ENCODE results near the gene ATF6. TPM values are rescaled to one million over a fixed set of nuclear protein-coding genes. Genes with fewer than 3 reads are reported as not detected.
"Not testable (repeated sequence)": the region's sequence is repeated elsewhere in the genome, so short reads cannot be mapped to it uniquely, and the experiment has no call there.

Gene ATF6
- total RNA-seq, 1 experiment from 2014 or later = 35.3 TPM

GRCh38 chr1:161825831-161826230 lies 59.7 kb downstream of the ATF6 start:
- Mint-ChIP-seq H3K4me1 (ENCODE audit: low read depth, unreplicated experiment) (peaks cover 7% of the 10 kb centered on the region), H3K27me3 (ENCODE audit: unreplicated experiment) (no peaks in the 10 kb centered on the region), H3K27ac (ENCODE audit: unreplicated experiment) (no peak overlapping the region), H3K4me3 (ENCODE audit: low read depth, unreplicated experiment) (no peak overlapping the region), H3K9me3 (ENCODE audit: low read depth, unreplicated experiment) (peaks cover 4% of the 10 kb centered on the region), H3K36me3 (ENCODE audit: insufficient read depth, unreplicated experiment) (peaks cover 5% of the 10 kb centered on the region)
- no TSS peak for BruUV-seq (replicated peaks)
- intact Hi-C loops (cut with micrococcal nuclease; ENCODE audit: unreplicated experiment) = no loop called here
- CTCF ChIA-PET = no interaction called here
- DNase-seq = no peak
- TF ChIP-seq, protein P1, sequence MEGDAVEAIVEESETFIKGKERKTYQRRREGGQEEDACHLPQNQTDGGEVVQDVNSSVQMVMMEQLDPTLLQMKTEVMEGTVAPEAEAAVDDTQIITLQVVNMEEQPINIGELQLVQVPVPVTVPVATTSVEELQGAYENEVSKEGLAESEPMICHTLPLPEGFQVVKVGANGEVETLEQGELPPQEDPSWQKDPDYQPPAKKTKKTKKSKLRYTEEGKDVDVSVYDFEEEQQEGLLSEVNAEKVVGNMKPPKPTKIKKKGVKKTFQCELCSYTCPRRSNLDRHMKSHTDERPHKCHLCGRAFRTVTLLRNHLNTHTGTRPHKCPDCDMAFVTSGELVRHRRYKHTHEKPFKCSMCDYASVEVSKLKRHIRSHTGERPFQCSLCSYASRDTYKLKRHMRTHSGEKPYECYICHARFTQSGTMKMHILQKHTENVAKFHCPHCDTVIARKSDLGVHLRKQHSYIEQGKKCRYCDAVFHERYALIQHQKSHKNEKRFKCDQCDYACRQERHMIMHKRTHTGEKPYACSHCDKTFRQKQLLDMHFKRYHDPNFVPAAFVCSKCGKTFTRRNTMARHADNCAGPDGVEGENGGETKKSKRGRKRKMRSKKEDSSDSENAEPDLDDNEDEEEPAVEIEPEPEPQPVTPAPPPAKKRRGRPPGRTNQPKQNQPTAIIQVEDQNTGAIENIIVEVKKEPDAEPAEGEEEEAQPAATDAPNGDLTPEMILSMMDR (IDR thresholded peaks at IDR 0.05; ENCODE audit: unreplicated experiment) = no peak

DNA sequence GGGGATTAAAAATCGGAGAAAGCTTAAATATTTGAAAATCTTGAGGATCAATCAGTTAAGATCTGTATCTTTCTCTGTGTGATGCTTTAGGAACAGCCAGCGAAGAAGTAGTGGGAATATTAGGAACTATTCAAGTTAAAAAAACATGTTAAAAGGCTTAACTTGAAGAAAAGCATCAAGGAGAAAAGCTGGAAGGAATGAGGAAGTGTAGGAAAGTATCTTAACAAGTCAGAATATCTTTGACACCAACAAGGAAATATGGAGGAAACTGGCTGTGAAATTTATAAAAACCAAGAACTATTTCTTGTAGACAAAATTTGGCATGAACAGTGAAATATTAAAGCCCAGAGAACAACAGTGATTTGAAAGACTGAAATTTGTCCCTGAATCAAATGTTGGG lies 60.4 kb downstream of the ATF6 start:
- peaks cover 5% of the 10 kb centered on the region for H3K36me3 Mint-ChIP-seq (ENCODE audit: insufficient read depth, unreplicated experiment)

DNA sequence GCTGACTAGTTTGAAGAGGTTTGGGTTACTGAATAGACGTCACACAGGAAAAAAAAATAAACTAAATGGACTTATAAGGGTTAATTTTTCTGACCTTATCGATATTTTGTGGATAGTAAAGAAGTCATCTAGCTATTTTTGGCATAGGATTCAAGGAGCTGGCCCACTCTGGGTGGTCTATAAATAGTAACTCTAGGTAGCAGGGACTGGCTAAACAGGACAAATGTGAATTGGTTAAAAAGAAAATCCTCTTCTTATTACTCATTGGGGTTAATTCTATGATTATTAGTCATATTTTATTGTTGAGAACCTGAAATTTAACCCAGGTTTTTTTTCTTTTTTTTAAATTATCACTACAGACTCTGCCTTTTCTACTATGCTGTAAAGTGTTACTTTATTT lies 61.7 kb downstream of the ATF6 start:
- no peak overlapping the region for H3K27ac Mint-ChIP-seq (ENCODE audit: unreplicated experiment)
- no TSS peak for BruUV-seq (replicated peaks)
- TF ChIP-seq, protein P1 (IDR thresholded peaks at IDR 0.05; ENCODE audit: unreplicated experiment) = no peak

More for the DNA sequence above, 60.4 kb downstream of the ATF6 start:
- peaks cover 7% of the 10 kb centered on the region for H3K4me1 Mint-ChIP-seq (ENCODE audit: low read depth, unreplicated experiment)
- no peak overlapping the region for H3K27ac Mint-ChIP-seq (ENCODE audit: unreplicated experiment)
- BruUV-seq (replicated peaks) = no TSS peak
- H3K9me3 Mint-ChIP-seq (ENCODE audit: low read depth, unreplicated experiment) = peaks cover 4% of the 10 kb centered on the region
- intact Hi-C loops (cut with micrococcal nuclease; ENCODE audit: unreplicated experiment) = no loop called here
- TF ChIP-seq, protein P1 (IDR thresholded peaks at IDR 0.05; ENCODE audit: unreplicated experiment) = no peak
- H3K27me3 Mint-ChIP-seq (ENCODE audit: unreplicated experiment) = no peaks in the 10 kb centered on the region
- CTCF ChIA-PET = interaction anchor here (0.7 kb wide), 2 partner anchors 12 to 224 kb away, joined by 3 to 4 read pairs; no protein-coding TSS in a partner anchor
- H3K4me3 Mint-ChIP-seq (ENCODE audit: low read depth, unreplicated experiment) = no peak overlapping the region
- DNase-seq = no peak

DNA sequence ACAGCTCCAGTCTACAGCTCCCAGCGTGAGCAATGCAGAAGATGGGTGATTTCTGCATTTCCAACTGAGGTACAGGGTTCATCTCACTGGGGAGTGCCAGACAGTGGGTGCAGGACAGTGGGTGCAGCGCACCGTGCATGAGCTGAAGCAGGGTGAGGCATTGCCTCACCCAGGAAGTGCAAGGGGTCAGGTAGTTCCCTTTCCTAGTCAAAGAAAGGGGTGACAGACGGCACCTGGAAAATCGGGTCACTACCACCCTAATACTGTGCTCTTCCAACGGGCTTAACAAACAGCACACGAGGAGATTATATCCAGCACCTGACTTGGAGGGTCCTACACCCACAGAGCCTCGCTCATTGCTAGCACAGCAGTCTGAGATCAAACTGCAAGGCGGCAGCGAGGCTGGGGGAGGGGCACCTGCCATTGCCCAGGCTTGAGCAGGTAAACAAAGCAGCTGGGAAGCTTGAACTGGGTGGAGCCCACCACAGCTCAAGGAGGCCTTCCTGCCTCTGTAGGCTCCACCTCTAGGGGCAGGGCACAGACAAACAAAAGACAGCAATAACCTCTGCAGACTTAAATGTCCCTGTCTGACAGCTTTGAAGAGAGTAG lies 66.3 kb downstream of the ATF6 start:
- H3K36me3 Mint-ChIP-seq (ENCODE audit: insufficient read depth, unreplicated experiment); BruUV-seq (replicated peaks); CTCF ChIA-PET; H3K9me3 Mint-ChIP-seq (ENCODE audit: low read depth, unreplicated experiment); H3K27me3 Mint-ChIP-seq (ENCODE audit: unreplicated experiment); H3K4me1 Mint-ChIP-seq (ENCODE audit: low read depth, unreplicated experiment); H3K27ac Mint-ChIP-seq (ENCODE audit: unreplicated experiment); intact Hi-C loops (cut with micrococcal nuclease; ENCODE audit: unreplicated experiment); H3K4me3 Mint-ChIP-seq (ENCODE audit: low read depth, unreplicated experiment); DNase-seq: not testable (repeated sequence)

More for the DNA sequence above, 61.7 kb downstream of the ATF6 start:
- intact Hi-C loops (cut with micrococcal nuclease; ENCODE audit: unreplicated experiment) = no loop called here
- CTCF ChIA-PET = no interaction called here
- peaks cover 5% of the 10 kb centered on the region for H3K36me3 Mint-ChIP-seq (ENCODE audit: insufficient read depth, unreplicated experiment)
- peaks cover 7% of the 10 kb centered on the region for H3K4me1 Mint-ChIP-seq (ENCODE audit: low read depth, unreplicated experiment)
- peaks cover 4% of the 10 kb centered on the region for H3K9me3 Mint-ChIP-seq (ENCODE audit: low read depth, unreplicated experiment)
- no peaks in the 10 kb centered on the region for H3K27me3 Mint-ChIP-seq (ENCODE audit: unreplicated experiment)
- H3K4me3 Mint-ChIP-seq (ENCODE audit: low read depth, unreplicated experiment) = no peak overlapping the region
- DNase-seq = no peak

DNA sequence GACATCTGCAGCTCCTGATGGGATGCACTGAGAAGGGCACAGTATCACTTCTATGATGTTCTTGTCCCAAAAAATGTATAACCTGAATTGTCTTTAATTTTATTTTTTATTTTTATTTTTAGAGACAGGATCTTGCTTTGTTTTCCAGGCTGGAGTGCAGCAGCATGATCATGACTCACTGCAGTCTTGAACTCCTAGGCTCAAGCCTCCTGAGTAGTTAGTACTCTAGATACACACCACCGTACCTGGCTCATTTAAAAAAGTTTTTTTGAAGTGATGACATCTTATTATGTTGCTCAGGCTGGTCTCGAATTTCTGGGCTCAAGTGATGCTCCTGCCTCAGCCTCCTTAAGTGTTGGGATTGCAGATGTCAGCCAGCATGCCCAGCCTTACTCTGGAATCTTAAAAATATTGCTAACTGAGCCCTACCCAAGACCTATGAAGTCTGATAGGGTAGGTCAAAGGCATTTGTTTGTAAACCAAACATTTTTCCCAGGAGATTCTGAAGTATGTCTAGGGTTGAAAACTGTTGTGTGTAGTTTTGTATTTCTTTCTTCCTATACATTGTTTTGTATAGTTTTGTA lies 68.9 kb downstream of the ATF6 start:
- Mint-ChIP-seq H3K4me3 (ENCODE audit: low read depth, unreplicated experiment) (no peak overlapping the region), H3K27me3 (ENCODE audit: unreplicated experiment) (no peaks in the 10 kb centered on the region), H3K4me1 (ENCODE audit: low read depth, unreplicated experiment) (no peaks in the 10 kb centered on the region), H3K27ac (ENCODE audit: unreplicated experiment) (no peak overlapping the region), H3K36me3 (ENCODE audit: insufficient read depth, unreplicated experiment) (no peaks in the 10 kb centered on the region), H3K9me3 (ENCODE audit: low read depth, unreplicated experiment) (peaks cover 5% of the 10 kb centered on the region)
- intact Hi-C loops (cut with micrococcal nuclease; ENCODE audit: unreplicated experiment) = no loop called here
- CTCF ChIA-PET = no interaction called here
- DNase-seq = no peak
- BruUV-seq (replicated peaks) = no TSS peak
- TF ChIP-seq, protein P1 (IDR thresholded peaks at IDR 0.05; ENCODE audit: unreplicated experiment) = no peak

All from Calu3 (cell line).